ENCODE data around the gene CEP112. TPM values are rescaled to one million over a fixed set of nuclear protein-coding genes. Genes with fewer than 3 reads are reported as not detected.

The CEP112 gene
- total RNA-seq, 2 experiments from 2014 or later, result 1.2 to 1.5 TPM

- ChIA-PET POLR2A (no interaction called here), CTCF (no interaction called here)
- no peak for ATAC-seq
- no peak for DNase-seq
- H3K27me3 Mint-ChIP-seq, result peaks cover 2% of the 10 kb centered on the region
- intact Hi-C loops (cut with micrococcal nuclease), result no loop called here
- no peaks in the 10 kb centered on the region for H3K36me3 Mint-ChIP-seq (ENCODE audit: low read depth)
- H3K4me3 Mint-ChIP-seq, result no peak overlapping the region
- H3K9me3 Mint-ChIP-seq, result no peaks in the 10 kb centered on the region
- no peaks in the 10 kb centered on the region for H3K4me1 Mint-ChIP-seq (ENCODE audit: low read depth)
- TF ChIP-seq CTCF (IDR thresholded peaks at IDR 0.05), result no peak
- H3K27ac Mint-ChIP-seq, result no peak overlapping the region
Observed at GRCh38 chr17:65942592-65942991, 249.3 kb downstream of the CEP112 start.

GRCh38 chr17:65941356-65941899 lies 250.5 kb downstream of the CEP112 start:
- POLR2A ChIA-PET, result no interaction called here
- no peaks in the 10 kb centered on the region for H3K4me1 Mint-ChIP-seq (ENCODE audit: low read depth)
- TF ChIP-seq CTCF (IDR thresholded peaks at IDR 0.05), result no peak
- H3K9me3 Mint-ChIP-seq, result no peaks in the 10 kb centered on the region
- no peaks in the 10 kb centered on the region for H3K36me3 Mint-ChIP-seq (ENCODE audit: low read depth)
- no peak overlapping the region for H3K4me3 Mint-ChIP-seq
- intact Hi-C loops (cut with micrococcal nuclease), result no loop called here
- CTCF ChIA-PET, result no interaction called here
- no peak for ATAC-seq
- H3K27me3 Mint-ChIP-seq, result peaks cover 2% of the 10 kb centered on the region
- no peak for DNase-seq
- H3K27ac Mint-ChIP-seq, result no peak overlapping the region

GRCh38 chr17:65936013-65936412 lies 255.9 kb downstream of the CEP112 start:
- H3K4me1 Mint-ChIP-seq (ENCODE audit: low read depth), result no peaks in the 10 kb centered on the region
- H3K9me3 Mint-ChIP-seq, result peaks cover 13% of the 10 kb centered on the region
- H3K27ac Mint-ChIP-seq, result no peak overlapping the region
- POLR2A ChIA-PET, result no interaction called here
- peaks cover 3% of the 10 kb centered on the region for H3K36me3 Mint-ChIP-seq (ENCODE audit: low read depth)
- ATAC-seq (no peak), DNase-seq (no peak)
- CTCF ChIA-PET, result interaction anchor here (0.8 kb wide), 1 partner anchor 13 kb away, joined by 3 read pairs; no protein-coding TSS in a partner anchor
- intact Hi-C loops (cut with micrococcal nuclease), result no loop called here
- TF ChIP-seq CTCF (IDR thresholded peaks at IDR 0.05), result no peak
- no peaks in the 10 kb centered on the region for H3K27me3 Mint-ChIP-seq
- H3K4me3 Mint-ChIP-seq, result no peak overlapping the region

GRCh38 chr17:65933290-65933689 lies 258.6 kb downstream of the CEP112 start:
- ChIA-PET CTCF (no interaction called here), POLR2A (no interaction called here)
- Mint-ChIP-seq H3K27me3 (no peaks in the 10 kb centered on the region), H3K9me3 (peaks cover 13% of the 10 kb centered on the region), H3K4me3 (no peak overlapping the region), H3K4me1 (ENCODE audit: low read depth) (no peaks in the 10 kb centered on the region), H3K27ac (no peak overlapping the region), H3K36me3 (ENCODE audit: low read depth) (peaks cover 3% of the 10 kb centered on the region)
- ATAC-seq, result no peak
- intact Hi-C loops (cut with micrococcal nuclease), result no loop called here
- no peak for DNase-seq
- no peak for TF ChIP-seq CTCF (IDR thresholded peaks at IDR 0.05)

- Mint-ChIP-seq H3K4me1 (ENCODE audit: low read depth) (no peaks in the 10 kb centered on the region), H3K27ac (no peak overlapping the region), H3K36me3 (ENCODE audit: low read depth) (peaks cover 3% of the 10 kb centered on the region), H3K27me3 (no peaks in the 10 kb centered on the region), H3K4me3 (no peak overlapping the region), H3K9me3 (peaks cover 13% of the 10 kb centered on the region)
- CTCF ChIA-PET, result interaction anchor here (1.3 kb wide), 1 partner anchor 59 kb away, joined by 3 read pairs; no protein-coding TSS in a partner anchor
- POLR2A ChIA-PET, result no interaction called here
- intact Hi-C loops (cut with micrococcal nuclease), result no loop called here
- TF ChIP-seq CTCF (IDR thresholded peaks at IDR 0.05), result no peak
- no peak for ATAC-seq
- no peak for DNase-seq
Observed at GRCh38 chr17:65931246-65932149, 260.4 kb downstream of the CEP112 start.

Measured in activated CD8-positive, alpha-beta T cell treated with anti-CD3 and anti-CD28 coated beads for 36 hours (primary cell).